DMS53 (cell line): ENCODE results near the gene AP2A1.
A peak's percentile ranks its signal among the peaks of the same experiment; 100 is the strongest.
"Not testable (repeated sequence)": the region's sequence is repeated elsewhere in the genome, so short reads cannot be mapped to it uniquely, and the experiment has no call there.

Source experiments
- DNase-seq: peaks from one replicate; lab custom pipeline; 2025; lab: John Stamatoyannopoulos, UW

AP2A1 gene

DNA sequence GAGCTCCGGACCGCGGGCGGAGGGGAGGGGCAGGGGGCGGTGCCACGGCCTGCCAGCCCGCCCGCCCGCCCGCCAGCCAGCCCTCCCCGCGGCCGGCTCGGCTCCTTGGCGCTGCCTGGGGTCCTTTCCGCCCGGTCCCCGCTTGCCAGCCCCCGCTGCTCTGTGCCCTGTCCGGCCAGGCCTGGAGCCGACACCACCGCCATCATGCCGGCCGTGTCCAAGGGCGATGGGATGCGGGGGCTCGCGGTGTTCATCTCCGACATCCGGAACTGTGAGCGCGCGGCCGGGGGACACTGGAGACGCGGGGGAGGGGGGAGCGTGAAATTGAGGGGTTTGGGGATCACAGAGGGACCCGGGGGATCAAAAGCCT is at the start of gene AP2A1:
TSS of gene AP2A1 (plus strand) at position 72 of the 370 bp plus-strand sequence. CDS start at position 205, 133 bp downstream.
- DNase-seq, result no peak

- DNase-seq, result no peak
These were observed 48.3 kb upstream of the AP2A1 start for GRCh38 chr19:49718511-49718910.

- DNase-seq, result no peak
These were observed 47.8 kb upstream of the AP2A1 start for GRCh38 chr19:49718991-49719390.

DNA sequence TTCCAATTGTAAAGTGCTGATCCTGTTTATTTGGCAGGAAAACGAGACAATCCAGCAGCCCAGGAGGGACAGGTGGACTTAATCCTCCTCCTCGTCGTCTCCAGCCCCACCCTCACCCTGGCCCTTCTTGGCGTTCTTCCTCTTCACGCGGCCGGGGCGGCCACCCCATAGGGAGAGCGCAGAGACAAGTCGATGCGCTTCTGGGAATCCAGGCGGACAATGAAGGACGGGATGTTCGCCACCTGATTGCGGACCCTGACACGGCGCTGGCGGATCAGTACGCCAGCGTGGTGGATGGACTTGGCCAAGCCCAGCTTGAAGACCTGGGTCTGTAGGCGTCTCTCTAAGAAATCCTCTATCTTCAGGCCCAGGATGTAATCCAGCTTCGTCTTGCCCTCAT is 47.4 kb upstream of the AP2A1 start:
- DNase-seq, result not testable (repeated sequence)

DNA sequence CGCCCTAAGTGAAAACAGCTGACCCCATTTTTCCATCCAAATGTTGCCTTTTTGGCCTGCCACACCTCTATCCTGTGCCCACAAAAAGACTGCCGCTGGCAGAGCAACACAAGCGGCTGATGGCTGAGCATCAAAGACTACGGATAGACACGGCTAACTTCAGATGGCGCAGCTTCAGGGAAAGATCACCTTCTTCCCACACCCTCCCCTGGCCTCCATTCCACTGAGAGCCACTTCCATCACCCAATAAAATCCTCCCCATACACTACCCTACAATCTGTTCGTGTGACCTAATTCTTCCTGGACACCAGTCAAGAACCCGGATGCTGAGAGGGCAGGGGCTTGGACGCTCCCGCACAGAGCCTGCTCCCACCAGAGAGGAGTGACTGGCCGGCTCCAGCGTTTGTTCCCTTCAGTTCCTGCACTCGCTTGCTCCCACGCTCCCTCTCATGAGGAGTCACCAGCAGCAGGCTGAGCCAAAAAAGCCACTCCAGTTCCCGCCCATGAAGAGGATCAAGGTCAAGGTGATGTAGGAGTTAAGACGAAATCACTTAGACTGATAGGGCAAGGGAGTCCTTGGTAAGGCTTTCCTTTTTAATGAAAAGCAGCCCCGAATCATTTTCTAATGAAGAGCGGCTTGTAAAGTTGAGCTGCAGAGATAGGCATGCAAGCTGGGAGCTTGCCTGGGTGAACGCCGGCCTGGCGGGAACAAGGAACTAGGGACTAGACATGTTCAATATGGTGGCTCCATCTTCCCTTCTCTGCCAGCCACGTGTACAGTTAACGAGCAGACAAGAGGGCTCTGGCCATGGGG is 39.4 kb upstream of the AP2A1 start:
- no peak for DNase-seq

DNA sequence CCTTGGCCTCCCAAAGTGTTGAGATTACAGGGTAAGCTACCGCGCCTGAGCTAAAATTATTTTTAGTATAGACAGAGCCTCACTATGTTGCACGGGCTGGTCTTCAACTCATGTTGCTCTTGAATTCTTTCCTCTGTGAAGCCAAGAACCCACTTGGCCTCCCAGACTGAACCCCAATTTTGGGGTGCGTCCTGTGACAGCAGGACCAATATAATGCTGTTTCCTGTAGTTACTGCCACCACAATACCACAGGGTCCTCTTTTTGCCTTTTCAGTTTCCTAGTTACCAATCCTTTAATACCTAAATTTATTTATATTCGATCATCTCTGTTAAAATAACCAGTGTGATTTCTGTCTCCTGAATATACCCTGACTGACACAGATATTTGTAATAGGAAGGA is 36.6 kb upstream of the AP2A1 start:
- DNase-seq, result no peak

GRCh38 chr19:49738268-49738667 is 28.5 kb upstream of the AP2A1 start:
- DNase-seq, result no peak

DNA sequence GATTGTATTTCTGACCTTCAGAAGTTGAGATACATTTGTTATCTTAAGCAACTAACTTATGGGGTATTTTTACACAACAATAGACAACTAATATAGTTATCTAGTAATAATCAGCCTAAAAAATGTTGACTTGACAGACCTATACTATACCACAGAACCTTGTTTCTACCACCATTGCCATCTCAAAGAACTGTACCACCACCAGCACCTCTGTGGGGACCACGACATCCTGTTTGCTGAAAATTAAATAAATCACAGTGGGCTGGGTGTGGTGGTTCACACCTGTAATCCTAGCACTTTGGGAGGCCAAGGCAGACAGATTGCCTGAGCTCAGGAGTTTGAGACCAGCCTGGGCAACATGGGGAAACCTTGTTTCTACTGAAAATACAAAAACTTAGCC is 27.7 kb upstream of the AP2A1 start:
- no peak for DNase-seq

- no peak for DNase-seq
These were observed 26.9 kb upstream of the AP2A1 start for GRCh38 chr19:49739933-49740332.

GRCh38 chr19:49741210-49741844 is 25.5 kb upstream of the AP2A1 start:
- no peak for DNase-seq

DNA sequence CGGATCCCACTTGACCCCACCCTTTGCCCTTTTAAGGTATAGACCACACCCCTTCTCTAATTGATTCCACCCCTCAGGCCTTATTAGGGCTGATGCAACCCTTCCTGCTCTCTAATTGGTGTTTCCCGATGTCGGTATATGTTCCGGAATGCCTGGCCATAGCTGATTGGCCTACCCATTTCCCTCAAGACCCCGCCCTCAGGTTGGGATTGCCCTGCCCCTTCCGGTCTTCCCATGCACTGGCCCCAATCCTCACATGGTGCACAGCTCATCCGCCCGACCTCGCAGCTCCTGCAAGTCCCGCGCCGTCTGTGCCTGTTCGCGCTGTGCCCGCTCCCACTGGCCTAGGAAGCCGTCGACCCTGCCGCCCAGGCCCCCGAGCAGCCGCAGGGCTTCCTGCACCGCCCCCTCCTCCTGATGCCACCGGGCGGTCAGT is 21.8 kb upstream of the AP2A1 start:
- no peak for DNase-seq

- DNase-seq, result peak; percentile 41
These were observed 20.4 kb upstream of the AP2A1 start for GRCh38 chr19:49746206-49746958.

GRCh38 chr19:49749055-49749716 is 17.6 kb upstream of the AP2A1 start:
- DNase-seq, result peak; percentile 23

- DNase-seq, result no peak
These were observed 17.0 kb upstream of the AP2A1 start for GRCh38 chr19:49749771-49750170.

DNA sequence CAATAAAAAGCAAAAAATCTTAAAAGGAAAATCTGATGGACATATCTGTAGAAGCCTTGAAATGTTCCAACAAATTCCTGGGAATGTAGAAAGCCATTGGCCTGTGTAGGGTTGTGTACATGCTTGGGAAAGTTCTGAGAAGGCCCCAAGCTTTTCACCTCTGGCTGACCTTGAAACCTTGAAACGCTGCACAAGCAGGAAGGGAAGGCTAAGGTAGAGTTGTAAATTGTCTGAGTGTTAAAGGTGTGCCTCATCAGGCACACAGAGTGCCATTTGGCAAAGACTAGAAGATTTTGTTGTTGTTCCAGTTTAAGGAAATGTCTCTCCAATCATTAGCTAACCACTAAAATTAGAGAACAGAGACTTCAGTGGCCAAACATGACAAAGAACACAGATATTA is 14.1 kb upstream of the AP2A1 start:
- no peak for DNase-seq

DNA sequence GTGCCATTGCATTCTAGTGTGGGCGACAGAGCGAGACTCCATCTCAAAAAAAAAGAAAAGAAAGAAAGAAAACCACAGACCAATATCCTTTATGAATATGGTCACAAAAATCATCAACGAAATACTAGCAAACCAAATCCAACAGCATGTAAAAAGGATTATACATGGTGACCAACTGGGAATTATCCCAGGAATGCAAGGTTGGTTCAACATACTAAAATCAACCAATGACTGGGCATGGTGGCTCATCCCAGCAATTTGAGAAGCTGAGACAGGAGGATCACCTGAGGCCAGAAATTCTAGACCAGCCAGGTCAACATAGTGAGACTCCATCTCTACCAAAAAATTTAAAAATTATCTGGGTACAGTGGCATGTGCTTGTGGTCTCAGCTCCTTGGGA is 10.8 kb upstream of the AP2A1 start:
- DNase-seq, result no peak

DNA sequence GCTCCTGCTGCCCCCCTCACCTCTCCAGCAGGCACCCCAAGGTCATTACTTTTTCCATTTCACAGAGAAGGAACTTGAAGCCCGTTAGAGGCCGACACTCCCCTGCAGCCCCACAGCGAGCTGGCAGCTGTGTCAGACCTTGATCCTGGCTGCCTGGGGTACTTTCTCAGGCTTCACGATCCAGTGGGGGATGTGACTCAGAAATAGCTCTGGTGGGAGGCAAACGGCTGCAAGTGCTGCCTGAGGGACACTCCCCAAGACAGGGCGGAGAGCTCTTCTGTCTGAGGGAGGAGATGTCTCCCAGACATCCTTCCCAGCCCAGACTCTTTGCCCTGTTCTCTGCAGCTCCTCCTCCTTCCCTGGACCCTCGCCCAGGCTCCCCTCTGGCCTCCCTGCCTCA is 8.5 kb upstream of the AP2A1 start:
- DNase-seq, result no peak

DNA sequence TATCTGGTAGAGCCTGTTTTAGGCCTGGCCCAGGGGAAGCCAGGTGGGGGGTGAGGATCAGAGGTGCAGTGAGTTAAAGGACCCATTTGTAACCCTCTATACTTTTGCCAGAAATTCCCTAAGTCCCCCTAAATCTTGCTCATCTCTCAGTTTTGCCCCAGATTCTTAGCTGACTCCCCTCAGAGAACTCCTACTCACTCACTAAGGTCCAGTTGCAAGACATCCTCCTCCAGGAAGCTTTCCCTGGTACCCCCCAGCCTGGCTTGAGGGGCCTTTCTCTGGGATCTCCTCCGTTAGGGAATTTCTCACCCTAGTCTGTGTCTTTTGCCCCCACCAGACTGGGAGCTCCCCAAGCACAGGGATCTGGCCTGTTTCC is 5.6 kb upstream of the AP2A1 start:
- no peak for DNase-seq

- DNase-seq, result no peak
These were observed 5.0 kb upstream of the AP2A1 start for GRCh38 chr19:49761625-49762311.

DNA sequence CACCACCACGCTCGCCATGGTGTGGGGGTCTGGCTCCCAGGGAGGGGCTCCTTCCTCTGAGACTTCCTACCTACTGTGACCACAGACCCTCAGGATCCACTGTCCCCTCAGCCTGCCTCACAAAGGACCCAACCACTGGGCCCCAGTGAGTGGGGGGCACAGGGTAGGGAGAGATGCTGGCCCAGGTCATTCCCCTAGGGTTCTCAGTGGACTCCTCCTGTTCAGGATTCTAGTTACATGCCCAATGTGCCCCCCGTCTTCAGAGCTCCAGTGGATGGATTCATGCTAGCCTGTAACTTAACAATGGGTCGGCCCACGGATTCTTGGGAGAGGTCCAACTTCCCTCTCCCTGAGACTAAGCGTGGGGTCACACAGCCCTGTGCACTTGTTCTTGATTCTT is 3.6 kb upstream of the AP2A1 start, which contains the start of gene TSKS:
TSS of gene TSKS (minus strand) at position 77 of the 400 bp plus-strand sequence. CDS start at position 18, 59 bp downstream.
- no peak for DNase-seq

DNA sequence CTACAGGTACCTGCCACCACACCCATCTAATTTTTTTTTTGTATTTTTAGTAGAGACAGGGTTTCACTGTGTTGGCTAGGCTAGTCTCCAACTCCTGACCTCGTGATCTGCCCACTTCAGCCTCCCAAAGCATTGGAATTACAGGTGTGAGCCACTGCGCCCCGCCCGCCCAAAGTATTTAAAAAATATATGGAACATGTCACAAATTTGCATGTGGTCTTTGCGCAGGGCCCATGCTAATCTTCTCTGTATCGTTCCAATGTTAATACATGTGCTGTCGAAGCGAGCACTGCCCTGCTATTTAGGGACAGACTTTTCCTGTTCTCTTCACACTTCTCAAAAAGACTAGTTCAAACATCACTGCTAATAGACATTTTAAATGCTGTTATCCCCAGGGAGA is 2.5 kb upstream of the AP2A1 start:
- DNase-seq, result no peak
